Fibroblast of skin of abdomen (primary cell): ENCODE results near the gene CACYBP. TPM values are rescaled to one million over a fixed set of nuclear protein-coding genes. Genes with fewer than 3 reads are reported as not detected.

Experiments
- DNase-seq: peaks from one replicate; pipeline ENCODE4 v3.0.0-alpha.2; 2013
- polyA plus RNA-seq, 2 experiments: library from polyadenylated mRNA; unstranded; fragments of 120-200 nt; gene quantifications; one replicate each; pipeline ENCODE4 v1.2.1, GENCODE V29; 2013; ENCODE audit not compliant: insufficient read length in 2 of 2

The CACYBP gene, protein sequence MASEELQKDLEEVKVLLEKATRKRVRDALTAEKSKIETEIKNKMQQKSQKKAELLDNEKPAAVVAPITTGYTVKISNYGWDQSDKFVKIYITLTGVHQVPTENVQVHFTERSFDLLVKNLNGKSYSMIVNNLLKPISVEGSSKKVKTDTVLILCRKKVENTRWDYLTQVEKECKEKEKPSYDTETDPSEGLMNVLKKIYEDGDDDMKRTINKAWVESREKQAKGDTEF
- 100 TPM for polyA plus RNA-seq (2013, experiment 1 of 2; ENCODE audit: insufficient read length)
- polyA plus RNA-seq (2013, experiment 2 of 2; ENCODE audit: insufficient read length), result 94.6 TPM

GRCh38 chr1:174999936-175000696, at the start of gene CACYBP:
TSS of gene CACYBP (plus strand) at chr1:174999947. CDS start at chr1:175000181, 234 bp downstream.
- DNase-seq, result no peak

- DNase-seq, result no peak
Measured at GRCh38 chr1:174953285-174954072, 46.3 kb upstream of the CACYBP start.

DNA sequence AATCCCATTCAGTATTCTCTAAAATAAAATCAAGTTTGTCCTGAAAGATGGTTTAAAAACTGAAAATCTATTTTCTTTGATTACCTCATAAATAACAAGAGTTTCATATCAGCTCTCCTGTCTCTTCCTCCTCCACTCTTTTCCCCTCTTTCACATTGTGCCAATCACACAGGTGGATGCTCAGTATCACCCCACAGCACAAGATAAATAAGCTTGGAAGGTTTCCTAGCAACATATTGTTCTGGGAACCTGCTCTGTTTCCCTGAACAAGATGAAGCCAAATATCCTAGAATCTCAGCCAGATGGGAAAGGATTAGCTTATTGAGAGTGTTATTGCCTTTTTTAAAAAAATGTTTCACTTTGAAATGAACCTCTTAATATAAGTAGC, 45.7 kb upstream of the CACYBP start:
- DNase-seq, result no peak

GRCh38 chr1:174954671-174955669, 44.8 kb upstream of the CACYBP start:
- DNase-seq, result no peak

DNA sequence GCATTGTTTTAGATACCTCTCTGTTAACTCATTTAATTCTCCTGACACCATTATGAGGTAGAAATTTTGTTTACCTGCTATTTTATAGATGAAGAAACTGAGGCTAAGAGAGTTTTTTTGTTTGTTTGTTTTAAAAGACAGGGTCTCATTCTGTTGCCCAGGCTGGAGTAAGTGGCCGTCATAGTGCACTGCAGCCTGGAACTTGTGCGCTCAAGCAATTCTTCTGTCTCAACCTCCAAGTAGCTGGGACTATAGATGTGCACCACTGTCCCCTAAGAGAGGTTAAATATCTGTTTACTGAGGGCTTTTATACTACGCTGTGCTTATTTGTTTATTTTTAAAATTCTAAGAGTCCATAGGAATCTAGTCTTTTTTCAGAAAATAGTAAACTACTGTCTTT, 43.7 kb upstream of the CACYBP start:
- DNase-seq, result no peak

- no peak for DNase-seq
Measured at GRCh38 chr1:174956976-174957375, 42.8 kb upstream of the CACYBP start.

- no peak for DNase-seq
Measured at GRCh38 chr1:174957829-174958228, 41.9 kb upstream of the CACYBP start.

DNA sequence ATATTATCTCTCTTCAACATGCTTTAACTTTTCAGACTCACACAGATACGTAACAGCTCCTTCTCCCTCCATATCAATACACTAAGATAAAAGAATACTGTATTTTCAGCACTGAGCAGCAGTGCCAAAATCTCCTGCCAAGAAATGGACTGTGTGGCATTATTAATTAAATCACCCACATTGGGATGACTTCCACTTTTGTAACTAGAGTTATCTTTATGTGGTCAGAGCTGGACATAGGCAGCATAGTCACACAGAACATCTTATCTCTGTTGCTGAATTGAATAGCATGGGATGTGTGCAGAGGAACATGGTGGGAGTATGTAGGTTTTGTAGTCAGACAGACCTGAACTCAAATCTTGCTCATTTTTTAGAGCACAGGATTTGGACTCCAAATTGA, 41.4 kb upstream of the CACYBP start:
- no peak for DNase-seq

- no peak for DNase-seq
Measured at GRCh38 chr1:174960362-174960761, 39.4 kb upstream of the CACYBP start.

GRCh38 chr1:174963529-174964125, 36.1 kb upstream of the CACYBP start:
- no peak for DNase-seq

GRCh38 chr1:174964261-174964971, 35.3 kb upstream of the CACYBP start:
- no peak for DNase-seq

GRCh38 chr1:174964972-174965361, 34.8 kb upstream of the CACYBP start:
- DNase-seq, result no peak

DNA sequence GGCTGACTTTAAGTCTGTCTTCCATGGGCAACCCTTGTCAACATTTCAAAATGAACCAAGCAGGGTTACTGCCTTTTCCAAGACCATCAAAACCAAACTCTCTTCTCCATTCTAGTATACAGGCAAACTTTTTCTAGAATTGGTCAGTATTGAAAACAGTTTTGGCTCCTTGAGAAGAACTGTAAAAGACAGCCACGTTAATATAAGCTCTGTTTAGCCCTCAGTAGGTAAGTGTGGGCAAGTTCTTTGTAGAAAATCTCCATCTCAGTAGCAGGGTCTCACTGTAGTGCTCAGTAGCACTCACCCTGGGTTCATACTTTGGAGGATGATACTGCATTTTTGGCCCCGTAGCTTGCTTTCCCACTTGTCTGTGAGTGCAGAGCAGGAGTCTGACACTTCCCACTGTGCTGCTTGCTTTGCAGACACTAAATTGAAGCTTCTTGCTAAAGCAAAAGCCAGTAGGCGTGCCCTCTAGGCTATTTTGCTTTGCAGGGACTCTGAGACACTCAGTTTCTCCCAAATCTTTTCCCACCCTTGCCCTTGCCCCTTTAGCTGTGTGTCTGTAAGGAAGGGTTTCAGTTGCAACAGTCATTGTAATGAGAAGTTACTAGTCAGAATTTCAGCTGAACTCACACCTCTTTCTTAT, 34.3 kb upstream of the CACYBP start:
- DNase-seq, result no peak

GRCh38 chr1:174966008-174966572, 33.7 kb upstream of the CACYBP start:
- DNase-seq, result no peak

- no peak for DNase-seq
Measured at GRCh38 chr1:174967845-174968705, 31.7 kb upstream of the CACYBP start.

DNA sequence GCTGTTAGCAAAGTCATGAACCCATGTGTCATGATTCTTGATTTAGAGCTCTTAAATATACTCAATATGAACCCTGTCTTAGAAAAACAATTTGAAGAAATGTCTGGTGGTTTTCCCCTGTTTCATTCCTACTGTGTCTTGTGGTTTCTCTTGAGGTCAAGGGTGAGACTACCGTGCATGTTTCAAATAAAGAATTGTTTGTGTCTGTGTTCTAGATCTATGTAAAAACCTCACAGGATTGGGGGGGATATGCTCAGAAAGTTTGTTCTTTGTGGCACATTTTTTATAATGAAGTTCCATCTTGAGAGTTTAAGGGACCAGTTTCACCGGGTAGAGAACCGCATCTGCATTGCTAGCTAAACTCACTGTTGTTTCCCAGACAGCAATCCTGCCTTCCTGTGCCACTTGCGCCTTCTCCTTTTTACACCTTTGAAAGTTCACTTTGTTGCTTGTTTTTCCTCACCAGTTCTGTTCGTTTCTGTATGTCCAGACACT, 30.9 kb upstream of the CACYBP start:
- DNase-seq, result peak; percentile 82

- DNase-seq, result no peak
Measured at GRCh38 chr1:174969977-174970376, 29.8 kb upstream of the CACYBP start.

DNA sequence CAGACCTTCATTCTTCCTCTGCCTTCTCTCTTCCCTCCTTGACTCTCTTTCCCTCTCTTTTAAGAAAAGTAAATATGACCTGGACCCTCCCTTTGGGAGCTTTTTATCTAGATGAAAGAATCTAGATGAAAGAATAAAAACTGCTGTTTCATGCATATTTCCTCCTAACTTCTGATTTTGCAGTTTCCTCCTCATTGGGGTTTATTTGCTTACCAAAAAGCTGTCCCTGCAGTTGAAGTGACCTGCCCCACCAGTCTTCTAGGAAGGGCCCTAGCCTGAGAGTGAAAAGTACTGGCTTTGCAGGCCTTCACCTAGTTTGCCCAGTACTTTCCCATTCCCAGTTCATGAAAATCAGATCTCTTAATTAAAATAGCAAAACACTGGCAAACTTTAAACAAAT, 28.3 kb upstream of the CACYBP start:
- DNase-seq, result no peak

- DNase-seq, result no peak
Measured at GRCh38 chr1:174971902-174972301, 27.8 kb upstream of the CACYBP start.
